ENCODE data around the gene SLC4A1AP. TPM values are rescaled to one million over a fixed set of nuclear protein-coding genes. Genes with fewer than 3 reads are reported as not detected.

Gene SLC4A1AP
- total RNA-seq, 1 experiment from 2014 or later: 29.1 TPM

DNA sequence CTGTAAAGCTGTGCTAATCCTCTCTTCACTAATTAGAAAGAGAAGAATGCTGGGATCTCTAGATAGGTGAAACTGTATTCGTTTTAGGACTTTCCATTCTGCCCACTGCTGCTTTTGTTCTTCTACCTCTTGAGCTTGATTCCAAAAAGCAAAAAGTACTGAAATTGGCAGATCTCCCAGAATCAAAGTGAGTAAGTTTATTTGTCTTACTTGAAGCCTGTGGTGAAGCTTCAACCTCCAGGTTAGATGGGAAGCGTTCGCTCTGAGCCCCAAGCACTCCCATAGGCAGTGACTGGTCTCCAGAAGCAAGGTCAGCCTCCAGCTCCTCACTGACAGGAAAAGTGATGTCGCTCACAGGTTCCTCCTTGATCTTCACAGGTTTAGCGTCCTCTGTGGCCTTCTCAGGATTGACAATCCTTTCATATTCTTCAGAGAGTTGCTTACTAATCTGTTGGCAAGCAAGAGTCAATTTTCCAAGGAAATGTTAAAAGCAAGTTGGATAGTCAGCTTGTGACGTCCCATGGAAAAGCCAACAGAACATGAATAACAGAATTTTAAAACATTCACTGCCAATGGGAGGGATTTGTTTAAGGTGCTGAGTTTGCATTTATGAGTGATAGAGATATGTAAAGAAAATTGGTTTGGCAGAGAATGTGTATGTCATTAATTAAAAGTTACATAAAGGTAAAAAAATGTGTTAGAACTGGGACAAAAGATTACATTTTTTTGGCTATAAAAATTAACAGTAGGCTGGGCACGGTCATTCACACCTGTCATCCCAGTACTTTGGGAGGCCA lies 8.3 kb upstream of the SLC4A1AP start:
- Histone ChIP-seq H2AFZ (ENCODE audit: low read length) (no peak overlapping the region), H3K27me3 (ENCODE audit: low read length) (no peaks in the 10 kb centered on the region), H3K9me2 (replicated peaks; ENCODE audit: low read length) (no peaks in the 10 kb centered on the region), H3K36me3 (ENCODE audit: low read depth, low read length) (peaks cover 46% of the 10 kb centered on the region), H3K4me1 (ENCODE audit: insufficient read depth, low read length) (peaks cover 45% of the 10 kb centered on the region), H4K20me1 (ENCODE audit: low read length) (no peaks in the 10 kb centered on the region), H3K4me2 (ENCODE audit: low read length) (peak overlapping the region; percentile 9; the same call in 1 of the 2 replicates), H3K4me3 (ENCODE audit: low read length) (no peak overlapping the region), H3K9ac (ENCODE audit: low read length) (no peak overlapping the region), H3F3A (ENCODE audit: low read length, unreplicated experiment) (no peaks in the 10 kb centered on the region), H3K79me2 (ENCODE audit: low read length) (peaks cover 5% of the 10 kb centered on the region; the same call in 1 of the 2 replicates), H3K9me3 (ENCODE audit: low read length) (no peaks in the 10 kb centered on the region), H3K27ac (ENCODE audit: low read length) (peak overlapping the region; percentile 15)
- ATAC-seq (peak; percentile 90), DNase-seq (peak; percentile 89)
- TF ChIP-seq, protein P1, sequence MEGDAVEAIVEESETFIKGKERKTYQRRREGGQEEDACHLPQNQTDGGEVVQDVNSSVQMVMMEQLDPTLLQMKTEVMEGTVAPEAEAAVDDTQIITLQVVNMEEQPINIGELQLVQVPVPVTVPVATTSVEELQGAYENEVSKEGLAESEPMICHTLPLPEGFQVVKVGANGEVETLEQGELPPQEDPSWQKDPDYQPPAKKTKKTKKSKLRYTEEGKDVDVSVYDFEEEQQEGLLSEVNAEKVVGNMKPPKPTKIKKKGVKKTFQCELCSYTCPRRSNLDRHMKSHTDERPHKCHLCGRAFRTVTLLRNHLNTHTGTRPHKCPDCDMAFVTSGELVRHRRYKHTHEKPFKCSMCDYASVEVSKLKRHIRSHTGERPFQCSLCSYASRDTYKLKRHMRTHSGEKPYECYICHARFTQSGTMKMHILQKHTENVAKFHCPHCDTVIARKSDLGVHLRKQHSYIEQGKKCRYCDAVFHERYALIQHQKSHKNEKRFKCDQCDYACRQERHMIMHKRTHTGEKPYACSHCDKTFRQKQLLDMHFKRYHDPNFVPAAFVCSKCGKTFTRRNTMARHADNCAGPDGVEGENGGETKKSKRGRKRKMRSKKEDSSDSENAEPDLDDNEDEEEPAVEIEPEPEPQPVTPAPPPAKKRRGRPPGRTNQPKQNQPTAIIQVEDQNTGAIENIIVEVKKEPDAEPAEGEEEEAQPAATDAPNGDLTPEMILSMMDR (conservative IDR thresholded peaks at IDR 0.05; ENCODE audit: low read depth, low read length): peak; percentile 36; the same call in 1 of the 2 replicates
- no peak for TF ChIP-seq EZH2phosphoT487 (IDR thresholded peaks at IDR 0.05; ENCODE audit: borderline replicate concordance, low read length)
- CTCF ChIA-PET: interaction anchor here (0.5 to 1.4 kb wide), 3 partner anchors 27 to 362 kb away, joined by 3 to 8 read pairs (median 6); no protein-coding TSS in a partner anchor
- intact Hi-C loops (cut with micrococcal nuclease): loop anchor here (10.0 kb wide), 1 partner anchor 251 kb away; the partner anchor contains the start of gene PPM1G
- POLR2A ChIA-PET (ENCODE audit: unreplicated experiment): no interaction called here
- no TSS peak for BruUV-seq (replicated peaks)

DNA sequence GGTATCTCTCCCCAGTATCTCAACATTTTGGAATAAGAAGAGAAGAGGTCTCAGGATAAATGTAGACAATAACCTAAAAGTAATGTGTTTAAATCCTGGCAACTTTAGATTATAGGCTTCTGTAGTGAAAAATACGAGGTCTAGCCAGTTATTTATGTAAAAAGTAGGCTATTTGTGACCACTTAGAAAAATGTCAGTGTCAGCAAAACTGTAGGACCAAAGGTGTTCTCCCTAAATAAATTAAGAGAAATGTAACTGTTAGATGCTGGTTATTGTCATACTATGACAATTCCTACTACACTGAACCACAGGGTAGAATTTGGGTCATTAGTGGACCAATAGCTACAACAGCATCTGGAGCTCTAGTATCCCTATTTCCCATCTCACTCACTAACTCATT lies 2.3 kb upstream of the SLC4A1AP start:
- DNase-seq (no peak), ATAC-seq (no peak)
- peaks cover 31% of the 10 kb centered on the region for H3K36me3 ChIP-seq (ENCODE audit: low read depth, low read length)
- TF ChIP-seq EZH2phosphoT487 (IDR thresholded peaks at IDR 0.05; ENCODE audit: borderline replicate concordance, low read length) (no peak), EZH2 (IDR thresholded peaks at IDR 0.05; ENCODE audit: low read length, unreplicated experiment) (no peak)
- TF ChIP-seq, protein P1 (conservative IDR thresholded peaks at IDR 0.05; ENCODE audit: low read depth, low read length): no peak
- intact Hi-C loops (cut with micrococcal nuclease): no loop called here
- no peak overlapping the region for H3K4me2 ChIP-seq (ENCODE audit: low read length)
- H2AFZ ChIP-seq (ENCODE audit: low read length): no peak overlapping the region
- POLR2A ChIA-PET (ENCODE audit: unreplicated experiment): no interaction called here
- H3K27me3 ChIP-seq (ENCODE audit: low read length): no peaks in the 10 kb centered on the region
- H3K79me2 ChIP-seq (ENCODE audit: low read length): peaks cover 57% of the 10 kb centered on the region
- H3F3A ChIP-seq (ENCODE audit: low read length, unreplicated experiment): no peaks in the 10 kb centered on the region
- H3K9me3 ChIP-seq (ENCODE audit: low read length): no peaks in the 10 kb centered on the region
- H3K9ac ChIP-seq (ENCODE audit: low read length): no peak overlapping the region
- H3K27ac ChIP-seq (ENCODE audit: low read length): no peak overlapping the region
- H3K9me2 ChIP-seq (replicated peaks; ENCODE audit: low read length): no peaks in the 10 kb centered on the region
- CTCF ChIA-PET: no interaction called here
- H3K4me1 ChIP-seq (ENCODE audit: insufficient read depth, low read length): peaks cover 32% of the 10 kb centered on the region
- BruUV-seq (replicated peaks): no TSS peak
- H3K4me3 ChIP-seq (ENCODE audit: low read length): no peak overlapping the region
- no peaks in the 10 kb centered on the region for H4K20me1 ChIP-seq (ENCODE audit: low read length)

DNA sequence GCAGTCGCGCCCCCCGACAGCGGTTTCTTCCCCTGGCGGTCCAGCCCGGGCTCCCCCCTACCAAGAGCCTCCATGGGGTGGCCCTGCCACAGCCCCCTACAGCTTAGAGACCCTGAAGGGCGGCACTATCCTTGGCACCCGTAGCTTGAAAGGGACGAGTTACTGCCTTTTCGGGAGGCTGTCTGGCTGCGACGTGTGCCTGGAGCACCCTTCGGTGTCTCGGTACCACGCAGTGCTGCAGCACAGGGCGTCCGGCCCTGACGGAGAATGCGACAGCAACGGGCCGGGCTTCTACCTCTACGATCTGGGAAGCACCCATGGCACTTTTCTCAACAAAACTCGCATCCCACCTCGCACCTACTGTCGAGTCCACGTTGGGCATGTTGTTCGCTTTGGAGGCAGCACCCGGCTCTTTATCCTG lies 475 bp downstream of the SLC4A1AP start:
- Histone ChIP-seq H3K27me3 (ENCODE audit: low read length) (no peaks in the 10 kb centered on the region), H3K9ac (ENCODE audit: low read length) (peak overlapping the region; percentile 82), H3K9me2 (replicated peaks; ENCODE audit: low read length) (no peaks in the 10 kb centered on the region), H3K4me1 (ENCODE audit: insufficient read depth, low read length) (peaks cover 36% of the 10 kb centered on the region), H3K4me3 (ENCODE audit: low read length) (peak overlapping the region; percentile 95), H3K4me2 (ENCODE audit: low read length) (peak overlapping the region; percentile 98), H3K36me3 (ENCODE audit: low read depth, low read length) (peaks cover 29% of the 10 kb centered on the region), H3F3A (ENCODE audit: low read length, unreplicated experiment) (no peaks in the 10 kb centered on the region), H3K9me3 (ENCODE audit: low read length) (no peaks in the 10 kb centered on the region), H3K27ac (ENCODE audit: low read length) (peak overlapping the region; percentile 71), H4K20me1 (ENCODE audit: low read length) (no peaks in the 10 kb centered on the region), H2AFZ (ENCODE audit: low read length) (peak overlapping the region; percentile 91), H3K79me2 (ENCODE audit: low read length) (peaks cover 54% of the 10 kb centered on the region)
- ATAC-seq (peak; percentile 31), DNase-seq (no peak)
- TF ChIP-seq EZH2phosphoT487 (IDR thresholded peaks at IDR 0.05; ENCODE audit: borderline replicate concordance, low read length) (no peak), EZH2 (IDR thresholded peaks at IDR 0.05; ENCODE audit: low read length, unreplicated experiment) (no peak)
- TF ChIP-seq, protein P1 (conservative IDR thresholded peaks at IDR 0.05; ENCODE audit: low read depth, low read length): no peak; the same call in 1 of the 2 replicates
- POLR2A ChIA-PET (ENCODE audit: unreplicated experiment): no interaction called here
- CTCF ChIA-PET: interaction anchor here (0.6 kb wide), 1 partner anchor 710 kb away, joined by 9 read pairs; no protein-coding TSS in a partner anchor
- BruUV-seq (replicated peaks): TSS peak; percentile 87
- intact Hi-C loops (cut with micrococcal nuclease): no loop called here
